GM18867 (cell line): ENCODE results near the gene FICD.

Experiments
- ATAC-seq: cut with Tn5 transposase; IDR thresholded peaks from one replicate; pipeline ENCODE4 v1.9.1; 2021; ENCODE audit warnings: mild to moderate bottlenecking, moderate library complexity; ENCODE audit not compliant: unreplicated experiment

The FICD gene

GRCh38 chr12:108498136-108498535 lies 16.9 kb upstream of the FICD start:
- no peak for ATAC-seq

GRCh38 chr12:108502922-108503321 lies 12.2 kb upstream of the FICD start:
- no peak for ATAC-seq

DNA sequence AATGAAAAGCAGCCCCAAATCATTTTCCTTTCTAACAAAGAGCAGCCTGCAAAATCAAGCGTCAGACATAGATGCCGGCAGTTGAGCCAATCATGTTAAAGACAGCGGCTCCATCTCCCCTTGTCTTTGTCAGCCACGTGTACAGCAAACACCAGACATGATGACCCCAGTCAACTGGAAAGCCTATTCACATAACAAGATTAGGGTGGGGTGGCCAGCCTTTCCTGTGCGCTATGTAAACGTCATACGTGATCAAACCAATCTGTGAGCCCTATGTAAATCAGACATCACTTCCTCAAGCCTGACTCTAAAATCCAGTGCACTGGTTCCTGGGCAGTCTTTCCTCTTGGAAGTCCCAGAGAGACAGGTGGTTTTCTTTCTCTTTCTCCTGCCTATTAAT lies 9.9 kb upstream of the FICD start:
- ATAC-seq, result no peak

DNA sequence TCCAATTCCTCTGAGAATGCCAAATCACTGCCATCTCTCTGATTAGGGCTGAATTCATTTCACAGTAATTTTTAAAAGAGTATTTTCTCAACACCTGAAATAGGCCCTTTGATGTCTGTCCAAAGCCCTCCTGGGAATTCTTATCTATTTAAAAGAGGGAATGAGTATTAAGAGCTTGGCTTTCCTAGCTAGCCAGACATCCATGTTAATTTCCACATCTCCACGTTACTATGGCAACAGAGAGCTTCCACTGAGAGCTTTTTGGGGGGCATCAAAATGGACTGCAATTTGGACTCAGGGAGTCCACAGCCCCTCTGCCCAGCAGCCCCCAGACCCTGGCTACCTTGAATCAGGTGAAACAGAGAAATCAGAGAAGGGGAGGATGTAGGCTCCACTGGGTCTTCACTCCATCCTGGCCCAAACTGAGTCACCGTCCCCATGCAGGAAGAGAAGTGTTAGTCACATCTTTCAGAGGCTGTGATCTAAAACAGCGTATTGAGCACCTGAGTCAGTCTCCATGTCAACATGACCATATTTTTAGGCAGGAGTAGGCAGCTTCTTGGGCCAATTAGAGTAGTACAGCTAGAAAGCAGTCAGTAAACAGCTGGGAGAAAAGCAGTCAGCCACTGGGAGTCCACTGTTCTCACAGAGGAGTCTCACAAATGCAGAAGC lies 7.0 kb upstream of the FICD start:
- no peak for ATAC-seq

GRCh38 chr12:108509806-108510205 lies 5.3 kb upstream of the FICD start:
- ATAC-seq, result no peak

GRCh38 chr12:108510836-108511235 lies 4.2 kb upstream of the FICD start:
- ATAC-seq, result no peak

GRCh38 chr12:108511633-108512540 lies 3.2 kb upstream of the FICD start:
- ATAC-seq, result no peak

DNA sequence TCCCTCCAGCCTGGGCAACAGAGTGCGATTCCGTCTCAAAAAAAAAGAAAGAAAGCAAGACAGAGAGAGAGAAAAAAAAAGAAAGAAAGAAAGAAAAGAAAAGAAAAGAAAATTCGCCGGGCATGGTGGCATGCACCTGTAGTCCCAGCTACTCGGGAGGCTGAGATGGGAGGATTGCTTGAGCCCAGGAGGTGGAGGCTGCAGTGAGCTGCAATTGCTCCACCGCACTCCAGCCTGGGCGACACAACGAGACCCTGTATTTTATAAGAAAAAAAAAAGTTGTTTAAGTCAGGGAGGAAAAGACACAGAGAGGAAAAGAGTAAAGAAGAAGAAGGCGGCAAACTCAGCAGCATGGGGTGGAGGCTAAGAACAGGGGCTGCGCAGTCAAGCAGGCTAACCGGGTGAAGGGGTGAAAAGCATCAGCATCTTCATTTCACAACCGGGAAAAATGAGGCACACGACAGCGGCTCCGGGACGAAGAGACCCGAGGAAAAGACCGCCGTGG lies 557 bp upstream of the FICD start:
- ATAC-seq, result peak; percentile 8

- ATAC-seq, result no peak
These were observed 839 bp downstream of the FICD start for GRCh38 chr12:108515916-108516315.

DNA sequence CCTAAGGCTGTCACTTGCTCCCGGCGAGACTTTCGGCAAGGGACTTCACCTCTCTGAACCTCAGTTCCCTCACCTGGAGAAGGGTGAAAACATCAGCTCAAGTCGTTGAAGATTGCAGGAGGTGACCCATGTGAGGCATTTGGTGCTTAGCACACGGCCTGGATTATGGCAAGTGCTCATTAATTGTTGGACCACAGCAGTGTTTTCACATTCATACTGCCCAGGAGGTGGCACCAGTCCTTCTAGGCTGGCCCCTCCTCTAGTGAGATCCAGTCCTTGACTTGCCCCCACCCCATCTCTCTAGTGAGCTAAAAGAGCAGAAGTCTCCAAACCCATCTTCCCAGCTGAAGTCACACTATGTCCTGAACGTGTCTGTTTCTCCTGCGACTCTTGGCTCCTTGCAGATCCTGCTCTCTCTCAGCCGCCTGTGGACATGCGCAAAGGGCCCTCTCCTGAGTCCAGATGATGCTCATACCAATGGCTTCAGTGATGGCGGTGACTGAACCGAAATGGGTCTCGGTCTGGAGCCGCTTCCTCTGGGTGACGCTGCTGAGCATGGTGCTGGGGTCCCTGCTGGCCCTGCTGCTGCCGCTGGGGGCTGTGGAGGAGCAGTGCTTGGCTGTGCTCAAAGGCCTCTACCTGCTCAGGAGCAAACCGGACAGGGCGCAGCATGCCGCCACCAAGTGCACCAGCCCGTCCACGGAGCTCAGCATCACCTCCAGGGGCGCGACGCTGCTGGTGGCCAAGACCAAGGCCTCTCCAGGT lies 1.6 kb downstream of the FICD start:
- ATAC-seq, result no peak

DNA sequence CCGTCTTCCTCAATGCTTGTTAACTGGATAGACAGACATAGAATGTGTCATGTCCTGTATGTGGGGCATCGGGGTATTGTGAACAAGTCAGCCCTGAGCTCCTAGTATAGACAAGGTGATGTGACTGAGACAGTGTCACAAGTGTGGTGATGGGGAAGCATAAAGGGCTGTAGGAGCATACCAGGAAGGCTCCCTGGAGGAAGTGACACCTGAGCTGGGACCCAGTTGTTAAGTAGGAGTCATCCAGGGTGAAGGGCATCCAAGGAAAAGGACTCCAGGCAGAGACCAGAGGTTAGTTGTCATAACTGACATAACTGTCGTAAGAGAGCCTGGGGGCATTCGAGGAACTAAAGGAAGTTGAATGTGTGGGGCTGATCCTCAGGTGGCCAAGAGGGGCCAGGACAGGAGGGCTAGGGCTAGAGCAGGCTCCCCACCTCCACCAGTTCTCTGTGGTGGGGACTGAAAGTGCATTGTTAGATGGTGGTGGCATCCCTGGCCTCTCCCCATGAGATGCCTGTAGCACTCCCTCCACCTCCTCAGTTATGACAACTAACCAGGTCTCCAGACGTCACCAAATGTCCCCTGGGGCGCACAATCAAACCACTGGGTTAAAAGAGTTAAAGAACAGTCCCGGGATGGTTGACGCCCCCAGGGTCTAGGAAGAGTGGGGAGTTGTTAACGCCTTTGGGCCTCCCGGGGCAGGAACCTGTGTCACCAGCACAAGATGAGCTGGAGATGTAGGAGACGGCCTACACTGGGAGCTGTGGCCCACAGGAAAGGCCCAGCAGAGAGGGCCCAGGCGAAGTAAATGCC lies 2.4 kb downstream of the FICD start:
- ATAC-seq, result no peak

GRCh38 chr12:108518101-108518715 lies 3.1 kb downstream of the FICD start:
- no peak for ATAC-seq

GRCh38 chr12:108518716-108519496 lies 3.8 kb downstream of the FICD start:
- no peak for ATAC-seq

GRCh38 chr12:108519558-108519957 lies 4.5 kb downstream of the FICD start:
- ATAC-seq, result no peak

DNA sequence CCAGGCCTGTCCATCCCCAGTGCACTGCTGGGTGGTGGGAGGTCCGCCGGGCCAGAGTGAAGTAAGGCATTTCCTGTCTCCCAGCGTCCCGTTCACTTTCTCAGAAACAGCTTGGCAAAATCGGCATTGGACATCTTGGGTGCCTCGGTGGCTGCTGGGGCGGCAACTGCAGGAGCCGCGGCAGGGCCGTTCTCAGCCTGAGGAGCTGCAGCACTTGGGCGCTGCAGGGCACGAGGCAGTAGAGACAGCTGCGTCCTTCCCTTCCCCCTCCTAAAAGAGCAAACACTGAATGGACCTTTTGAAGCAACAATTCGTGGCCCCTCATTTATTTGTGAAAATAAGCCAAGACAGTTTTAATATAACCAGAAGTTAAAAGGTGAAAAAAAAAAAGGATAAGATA lies 8.3 kb downstream of the FICD start:
- ATAC-seq, result no peak

GRCh38 chr12:108525681-108526080 lies 10.6 kb downstream of the FICD start:
- no peak for ATAC-seq

- peak; percentile 45 for ATAC-seq
These were observed 11.5 kb downstream of the FICD start for GRCh38 chr12:108526482-108527165.

- no peak for ATAC-seq
These were observed 12.1 kb downstream of the FICD start for GRCh38 chr12:108527166-108527496.

- no peak for ATAC-seq
These were observed 15.1 kb downstream of the FICD start for GRCh38 chr12:108530161-108530560.
